ENCODE results near the gene MARK1. TPM values are rescaled to one million over a fixed set of nuclear protein-coding genes. Genes with fewer than 3 reads are reported as not detected.
"Not testable (repeated sequence)": the region's sequence is repeated elsewhere in the genome, so short reads cannot be mapped to it uniquely, and the experiment has no call there.

The MARK1 gene
- total RNA-seq, 1 donor from 2014 or later, result 2.4 TPM

GRCh38 chr1:220682901-220683576 is 155.1 kb downstream of the MARK1 start:
- H3K4me1 ChIP-seq, result peaks cover 9% of the 10 kb centered on the region
- H3K27ac ChIP-seq, result no peak overlapping the region
- no peak overlapping the region for H3K4me3 ChIP-seq
- DNase-seq (no peak), ATAC-seq (no peak)
- intact Hi-C loops (cut with DNase I), result loop anchor here (5.0 kb wide), 1 partner anchor 94 kb away; no protein-coding TSS in a partner anchor
- no peaks in the 10 kb centered on the region for H3K9me3 ChIP-seq
- no peaks in the 10 kb centered on the region for H3K36me3 ChIP-seq
- no peak for TF ChIP-seq CTCF (IDR thresholded peaks at IDR 0.05)
- H3K27me3 ChIP-seq (ENCODE audit: low read depth), result no peaks in the 10 kb centered on the region

GRCh38 chr1:220683716-220684115 is 155.8 kb downstream of the MARK1 start:
- not testable (repeated sequence) for H3K4me1 ChIP-seq; ATAC-seq; DNase-seq; H3K4me3 ChIP-seq; H3K27me3 ChIP-seq (ENCODE audit: low read depth); H3K36me3 ChIP-seq; H3K9me3 ChIP-seq; H3K27ac ChIP-seq
- intact Hi-C loops (cut with DNase I), result loop anchor here (5.0 kb wide), 1 partner anchor 94 kb away; no protein-coding TSS in a partner anchor

GRCh38 chr1:220684890-220685289 is 157.0 kb downstream of the MARK1 start:
- H3K27ac ChIP-seq, result no peak overlapping the region
- TF ChIP-seq CTCF (IDR thresholded peaks at IDR 0.05), result no peak
- no peak overlapping the region for H3K4me3 ChIP-seq
- no peak for DNase-seq
- no peaks in the 10 kb centered on the region for H3K36me3 ChIP-seq
- intact Hi-C loops (cut with DNase I), result loop anchor here (5.0 kb wide), 1 partner anchor 92 kb away; no protein-coding TSS in a partner anchor
- no peaks in the 10 kb centered on the region for H3K27me3 ChIP-seq (ENCODE audit: low read depth)
- peaks cover 14% of the 10 kb centered on the region for H3K4me1 ChIP-seq
- no peak for ATAC-seq
- no peaks in the 10 kb centered on the region for H3K9me3 ChIP-seq

- intact Hi-C loops (cut with DNase I), result no loop called here
- Histone ChIP-seq H3K27ac (no peak overlapping the region), H3K4me1 (peaks cover 7% of the 10 kb centered on the region), H3K9me3 (no peaks in the 10 kb centered on the region), H3K4me3 (no peak overlapping the region), H3K36me3 (no peaks in the 10 kb centered on the region), H3K27me3 (ENCODE audit: low read depth) (no peaks in the 10 kb centered on the region)
- no peak for ATAC-seq
- no peak for TF ChIP-seq CTCF (IDR thresholded peaks at IDR 0.05)
- DNase-seq, result no peak
These were observed 157.9 kb downstream of the MARK1 start for GRCh38 chr1:220685879-220686278.

- peaks cover 7% of the 10 kb centered on the region for H3K4me1 ChIP-seq
- H3K9me3 ChIP-seq, result no peaks in the 10 kb centered on the region
- no peak overlapping the region for H3K27ac ChIP-seq
- DNase-seq (no peak), ATAC-seq (no peak)
- TF ChIP-seq CTCF (IDR thresholded peaks at IDR 0.05), result no peak
- H3K36me3 ChIP-seq, result no peaks in the 10 kb centered on the region
- no peak overlapping the region for H3K4me3 ChIP-seq
- intact Hi-C loops (cut with DNase I), result no loop called here
- H3K27me3 ChIP-seq (ENCODE audit: low read depth), result no peaks in the 10 kb centered on the region
These were observed 159.9 kb downstream of the MARK1 start for GRCh38 chr1:220687809-220688208.

GRCh38 chr1:220689666-220690065 is 161.7 kb downstream of the MARK1 start:
- Histone ChIP-seq H3K9me3 (no peaks in the 10 kb centered on the region), H3K4me1 (peaks cover 7% of the 10 kb centered on the region), H3K27me3 (ENCODE audit: low read depth) (no peaks in the 10 kb centered on the region), H3K27ac (no peak overlapping the region), H3K4me3 (peak overlapping the region; percentile 84), H3K36me3 (no peaks in the 10 kb centered on the region)
- TF ChIP-seq CTCF (IDR thresholded peaks at IDR 0.05), result no peak
- ATAC-seq, result no peak
- DNase-seq, result no peak
- intact Hi-C loops (cut with DNase I), result no loop called here
